COLO668 (cell line): ENCODE results near the gene PCSK5.
"Not testable (repeated sequence)": the region's sequence is repeated elsewhere in the genome, so short reads cannot be mapped to it uniquely, and the experiment has no call there.

ENCODE experiments used
- DNase-seq: peaks from one replicate; lab custom pipeline; 2025; ENCODE audit not compliant: unreplicated experiment; lab: John Stamatoyannopoulos, UW

PCSK5 gene

DNA sequence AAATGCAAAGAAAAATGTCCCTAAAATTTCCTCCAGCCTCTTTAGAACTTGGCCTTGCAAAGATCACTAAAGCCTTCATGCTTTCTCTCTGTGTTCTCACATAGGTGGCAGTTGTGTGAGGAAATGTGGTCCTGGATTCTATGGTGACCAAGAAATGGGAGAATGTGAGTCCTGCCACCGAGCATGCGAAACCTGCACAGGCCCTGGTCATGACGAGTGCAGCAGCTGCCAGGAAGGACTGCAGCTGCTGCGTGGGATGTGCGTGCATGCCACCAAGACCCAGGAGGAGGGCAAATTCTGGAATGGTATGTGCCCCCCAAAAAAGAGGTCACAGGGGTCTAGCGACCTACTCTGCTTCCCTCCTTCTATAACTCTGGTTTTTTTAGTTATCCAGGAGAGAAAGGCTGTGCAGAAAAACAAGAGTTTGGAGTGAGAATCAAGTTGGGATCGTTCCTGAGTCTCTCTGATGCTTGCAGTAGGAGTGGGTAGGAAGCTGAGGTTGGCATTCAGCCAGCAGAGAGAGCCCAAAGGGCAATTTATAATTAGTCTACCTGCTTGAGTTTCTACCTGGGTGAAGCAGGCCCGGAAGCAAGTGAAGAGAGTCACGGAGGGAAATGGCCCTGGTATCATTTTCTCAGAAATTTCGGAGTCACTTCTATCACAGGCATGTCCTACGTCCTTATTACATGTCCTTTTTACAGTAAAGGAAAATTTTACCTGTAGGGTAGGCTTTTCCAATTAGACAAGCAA, 406.3 kb downstream of the PCSK5 start:
- peak; percentile 40 for DNase-seq

DNA sequence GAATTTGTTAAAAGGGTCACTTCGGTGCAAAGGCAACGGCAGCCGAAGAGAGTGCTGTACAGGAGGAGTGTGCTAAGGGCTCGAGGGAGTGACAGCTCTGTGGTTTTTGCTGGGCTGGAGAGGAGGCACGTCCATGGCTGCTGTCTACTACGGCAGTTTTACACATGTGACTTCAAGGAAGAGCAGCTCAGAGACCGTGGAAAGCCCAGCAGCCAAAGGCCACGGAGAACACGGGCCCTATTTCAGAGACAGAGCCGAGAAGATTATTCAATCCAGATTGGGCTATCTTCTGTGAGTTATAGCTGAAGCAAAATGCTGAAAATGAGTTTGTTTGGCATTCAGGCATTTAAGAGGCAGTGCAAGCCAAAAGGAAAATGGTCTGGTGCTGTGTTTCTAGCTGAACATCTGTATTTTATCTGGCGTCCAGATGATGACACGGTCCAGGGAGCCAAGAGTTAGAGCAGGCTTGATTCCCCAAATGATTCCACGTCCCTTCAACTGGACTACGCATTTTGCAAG, 407.3 kb downstream of the PCSK5 start:
- no peak for DNase-seq

DNA sequence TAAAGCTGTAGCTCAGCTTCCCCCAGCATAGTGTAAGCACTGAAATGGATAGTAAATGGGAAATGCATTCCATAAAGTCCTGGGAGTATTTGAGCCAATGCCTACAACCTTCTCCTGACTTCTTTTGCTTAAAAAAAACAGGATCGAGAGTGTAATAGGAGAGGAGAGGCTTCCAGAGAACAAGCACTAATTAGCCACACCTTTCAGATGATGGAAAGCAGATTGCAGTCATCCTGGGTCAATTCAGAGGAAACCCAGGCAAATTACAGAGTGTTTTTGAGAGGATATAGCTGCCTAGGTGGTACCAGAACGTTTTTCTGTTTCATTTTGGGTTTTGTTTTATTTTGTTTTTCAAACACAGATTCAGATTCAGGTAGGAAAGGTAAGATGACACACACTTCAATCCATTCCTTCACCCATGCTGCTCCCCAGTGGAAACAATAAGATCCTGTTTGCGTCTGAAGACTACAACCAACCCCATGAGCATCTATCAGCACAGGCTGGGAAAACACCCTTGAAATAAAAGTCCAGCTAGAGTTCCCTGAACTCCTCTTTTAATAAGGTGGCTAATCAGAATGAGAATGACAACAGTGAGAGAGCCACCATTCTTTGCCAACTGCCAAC, 408.2 kb downstream of the PCSK5 start:
- no peak for DNase-seq

DNA sequence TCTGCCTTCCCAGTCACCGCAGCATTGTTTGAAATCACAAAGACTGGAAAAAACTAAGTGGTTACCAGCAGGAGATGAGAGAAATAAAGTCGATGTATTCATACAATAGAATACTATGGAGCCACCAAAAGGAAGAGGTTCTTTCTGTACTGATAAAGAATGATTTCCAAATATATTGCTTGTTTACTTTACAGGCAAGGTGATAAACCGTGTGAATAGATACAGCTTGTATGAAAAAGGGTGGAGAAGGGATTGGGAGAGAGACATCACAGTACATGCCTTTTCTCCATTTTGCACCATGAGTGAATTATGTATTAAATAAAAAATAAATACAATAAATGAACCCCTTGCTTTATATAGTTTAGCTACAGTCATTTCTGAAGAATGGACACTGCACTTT, 412.1 kb downstream of the PCSK5 start:
- no peak for DNase-seq

DNA sequence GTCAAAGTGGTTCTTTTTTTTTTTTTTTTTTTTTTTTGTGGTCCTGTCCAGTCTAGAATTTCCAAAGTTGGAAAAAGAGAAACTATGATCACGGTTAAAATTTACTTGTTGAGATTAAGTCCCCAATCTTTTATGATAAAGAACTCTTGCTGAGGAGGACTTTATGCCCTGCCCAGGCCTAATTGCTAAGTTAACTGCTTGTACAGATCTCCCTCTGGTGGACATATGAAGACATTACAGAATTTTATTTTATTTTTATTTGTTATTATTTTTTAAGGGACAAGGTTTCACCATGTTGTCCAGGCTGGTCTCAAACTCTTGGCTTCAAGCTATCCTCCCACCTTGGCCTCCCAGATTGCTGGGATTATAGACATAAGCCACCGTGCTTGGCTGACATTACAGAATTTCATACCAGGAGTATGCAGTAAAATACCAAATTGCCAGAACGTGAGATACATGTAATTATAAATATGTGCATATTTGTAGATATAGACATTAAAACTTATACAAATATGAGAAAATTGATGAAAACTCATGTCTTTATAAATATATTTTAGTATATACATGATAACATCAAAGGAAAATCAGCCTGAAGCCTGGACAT, 412.6 kb downstream of the PCSK5 start:
- no peak for DNase-seq

DNA sequence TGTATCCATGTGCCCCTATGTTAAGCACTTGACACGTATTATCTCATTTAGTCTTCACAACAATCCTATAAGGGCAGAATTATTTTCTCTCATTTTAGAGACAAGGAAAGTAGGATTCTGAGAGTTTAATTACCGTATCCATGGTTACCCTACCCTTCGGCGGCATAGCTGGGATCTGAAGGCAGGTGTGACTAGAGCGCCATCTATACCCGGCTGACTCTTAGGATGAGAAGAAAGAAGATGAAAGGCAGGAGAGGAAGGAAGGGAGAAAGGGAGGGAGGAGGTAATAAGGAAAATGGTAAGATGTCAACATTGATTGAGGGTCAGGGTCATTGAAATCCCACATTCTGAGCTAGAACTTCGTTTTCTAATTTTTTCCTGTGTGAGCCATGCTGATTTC, 416.6 kb downstream of the PCSK5 start:
- not testable (repeated sequence) for DNase-seq

DNA sequence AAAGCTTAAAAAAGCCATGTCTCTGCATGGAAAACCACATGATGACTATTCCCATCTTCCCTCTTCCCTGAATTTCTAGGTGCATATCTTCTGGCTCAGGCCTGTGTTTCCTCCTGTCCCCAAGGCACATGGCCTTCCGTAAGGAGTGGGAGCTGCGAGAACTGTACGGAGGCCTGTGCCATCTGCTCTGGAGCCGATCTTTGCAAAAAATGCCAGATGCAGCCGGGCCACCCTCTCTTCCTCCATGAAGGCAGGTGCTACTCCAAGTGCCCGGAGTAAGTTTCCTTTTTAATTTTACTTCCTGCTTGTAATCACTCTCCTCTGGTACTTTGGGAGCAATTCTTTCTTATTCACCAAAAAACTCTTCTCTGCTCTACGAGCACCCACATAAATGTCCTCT, 420.1 kb downstream of the PCSK5 start:
- no peak for DNase-seq

DNA sequence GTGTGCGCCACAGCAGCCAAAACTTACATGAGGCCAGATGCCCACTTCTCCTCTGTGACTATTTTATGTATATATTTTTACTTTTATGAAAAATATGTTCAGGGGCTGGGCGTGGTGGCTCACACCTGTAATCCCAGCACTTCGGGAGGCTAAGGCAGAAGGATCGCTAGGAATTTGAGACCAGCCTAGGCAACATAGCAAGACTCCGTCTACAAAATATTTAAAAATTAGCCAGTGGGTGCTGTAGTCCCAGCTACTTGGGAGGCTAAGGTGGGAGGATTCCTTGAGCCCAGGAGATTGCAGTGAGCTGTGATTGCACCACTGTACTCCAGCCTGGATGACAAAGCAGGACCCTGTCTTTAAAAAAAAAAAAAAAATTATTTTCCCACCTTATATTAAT, 420.5 kb downstream of the PCSK5 start:
- no peak for DNase-seq

DNA sequence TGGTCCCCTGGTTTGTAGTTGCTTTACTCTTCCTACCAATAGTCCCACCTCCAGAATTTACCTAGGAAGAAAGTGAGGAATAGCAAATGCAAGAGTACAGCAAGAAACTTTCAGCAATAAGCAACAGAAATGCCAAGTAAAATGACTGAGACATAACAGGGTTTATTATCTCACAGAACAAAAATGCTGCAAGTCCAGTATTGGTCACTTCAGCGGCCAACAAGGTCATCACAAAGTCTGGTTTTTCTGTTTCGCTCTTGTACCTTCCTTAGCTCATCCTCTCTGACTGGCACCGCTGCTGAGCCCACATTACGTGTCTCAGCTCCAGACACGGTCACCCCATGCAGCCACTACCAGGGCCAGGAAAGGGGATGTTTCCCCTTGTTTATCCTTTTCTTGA, 421.1 kb downstream of the PCSK5 start:
- no peak for DNase-seq

DNA sequence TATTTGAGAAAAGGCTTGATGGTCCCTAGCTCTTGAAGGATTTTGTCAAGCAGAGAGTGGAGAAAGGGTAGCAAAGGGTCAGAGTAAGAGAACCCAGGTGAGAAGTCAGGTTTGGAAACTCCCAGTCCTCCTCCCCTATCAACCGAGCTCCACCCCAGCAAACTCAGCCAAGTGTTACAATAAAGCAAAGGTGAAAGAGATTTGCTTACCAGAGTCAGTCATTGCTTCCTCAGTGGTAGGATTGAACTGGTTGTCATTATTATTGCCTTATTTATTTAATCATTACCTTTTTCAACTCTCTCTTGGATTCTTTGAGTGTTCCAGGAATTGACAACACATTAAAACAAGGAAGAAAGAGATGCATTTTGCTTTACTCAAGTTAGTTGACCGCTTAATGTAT, 423.3 kb downstream of the PCSK5 start:
- no peak for DNase-seq

DNA sequence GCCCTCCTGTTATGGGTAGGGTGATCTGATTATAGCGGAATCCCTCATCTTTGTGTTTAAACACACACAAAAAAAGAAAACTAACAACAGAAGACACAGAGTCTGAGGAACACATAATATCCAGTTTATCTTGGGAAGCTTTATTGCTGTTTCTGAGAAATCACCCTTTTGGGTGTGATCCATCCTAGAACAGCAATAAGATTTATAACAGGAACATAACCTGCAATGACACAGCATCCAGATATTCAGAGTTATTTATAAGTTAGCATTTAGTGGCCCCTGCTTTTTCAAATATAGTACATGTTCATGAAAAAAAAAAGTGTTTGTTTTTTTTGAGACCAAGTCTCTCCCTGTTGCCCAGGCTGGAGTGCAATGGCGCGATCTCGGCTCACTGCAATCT, 423.8 kb downstream of the PCSK5 start:
- DNase-seq = no peak

DNA sequence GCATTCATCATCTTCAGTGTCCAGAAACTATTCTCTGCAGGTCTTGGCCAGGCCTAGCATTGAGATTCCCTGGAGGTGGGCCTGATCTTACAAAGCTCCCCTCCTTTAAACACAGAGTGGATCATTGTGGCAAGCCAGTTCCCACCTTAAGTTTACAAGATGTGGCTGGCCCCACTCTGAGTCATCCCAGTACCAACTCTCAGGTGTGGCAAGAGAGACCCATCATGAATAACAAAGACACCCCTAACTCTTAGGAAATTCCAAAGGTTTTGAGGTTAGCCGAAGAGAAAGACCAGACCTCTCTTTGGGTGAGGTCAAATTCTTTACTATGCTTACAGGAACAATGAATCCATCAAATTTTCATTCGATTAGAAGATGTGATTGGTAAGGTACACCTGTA, 425.6 kb downstream of the PCSK5 start:
- no peak for DNase-seq

DNA sequence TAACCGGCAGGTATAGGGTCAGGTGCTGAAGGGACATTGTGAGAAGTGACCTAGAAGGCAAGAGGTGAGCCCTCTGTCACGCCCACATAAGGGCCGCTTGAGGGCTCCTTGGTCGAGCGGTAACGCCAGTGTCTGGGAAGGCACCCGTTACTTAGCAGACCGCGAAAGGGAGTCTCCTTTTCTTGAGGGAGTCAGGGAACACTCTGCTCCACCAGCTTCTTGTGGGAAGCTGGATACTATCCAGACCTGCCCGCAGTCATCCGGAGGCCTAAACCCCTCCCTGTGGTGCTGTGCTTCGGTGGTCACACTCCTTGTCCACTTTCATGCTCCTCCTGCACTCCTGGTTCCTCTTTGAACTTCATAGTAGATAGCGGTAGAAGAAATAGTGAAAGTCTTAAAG, 429.0 kb downstream of the PCSK5 start:
- not testable (repeated sequence) for DNase-seq

DNA sequence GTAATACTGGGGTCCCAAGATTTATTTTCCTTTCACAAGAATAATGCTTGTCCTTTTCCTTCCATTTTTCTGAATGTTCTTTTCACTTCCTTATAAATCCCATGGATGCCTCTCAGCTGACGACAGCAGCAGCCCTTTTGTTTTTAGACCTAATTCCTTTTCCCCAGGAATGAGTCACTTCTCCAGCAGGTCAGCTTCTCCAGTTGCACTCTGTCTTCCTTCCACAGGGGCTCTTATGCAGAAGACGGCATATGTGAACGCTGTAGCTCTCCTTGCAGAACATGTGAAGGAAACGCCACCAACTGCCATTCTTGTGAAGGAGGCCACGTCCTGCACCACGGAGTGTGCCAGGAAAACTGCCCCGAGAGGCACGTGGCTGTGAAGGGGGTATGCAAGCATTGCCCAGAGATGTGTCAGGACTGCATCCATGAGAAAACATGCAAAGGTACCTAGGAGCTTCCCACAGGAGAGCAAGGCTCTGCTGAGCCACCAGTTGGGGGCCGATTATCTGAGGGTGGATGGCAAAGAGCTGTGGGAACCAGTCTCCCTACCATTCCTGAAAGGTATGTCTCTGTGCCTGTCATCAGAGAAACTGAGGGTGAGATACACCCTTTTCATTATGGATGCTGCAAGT, 430.8 kb downstream of the PCSK5 start:
- no peak for DNase-seq

DNA sequence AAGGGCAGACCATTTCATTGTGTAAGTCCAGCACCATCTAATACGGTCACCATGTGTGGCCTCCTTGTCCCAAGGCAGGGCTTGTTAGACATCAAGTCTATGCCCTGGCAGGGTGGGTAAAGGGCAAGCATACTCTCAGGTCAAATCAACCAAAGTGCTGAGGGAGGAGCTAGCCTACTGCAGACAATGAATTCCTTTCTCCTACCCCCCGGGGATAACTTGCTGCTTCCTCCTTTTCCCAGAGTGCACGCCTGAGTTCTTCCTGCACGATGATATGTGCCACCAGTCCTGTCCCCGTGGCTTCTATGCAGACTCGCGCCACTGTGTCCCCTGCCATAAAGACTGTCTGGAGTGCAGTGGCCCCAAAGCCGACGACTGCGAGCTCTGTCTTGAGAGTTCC, 432.3 kb downstream of the PCSK5 start:
- DNase-seq = no peak

DNA sequence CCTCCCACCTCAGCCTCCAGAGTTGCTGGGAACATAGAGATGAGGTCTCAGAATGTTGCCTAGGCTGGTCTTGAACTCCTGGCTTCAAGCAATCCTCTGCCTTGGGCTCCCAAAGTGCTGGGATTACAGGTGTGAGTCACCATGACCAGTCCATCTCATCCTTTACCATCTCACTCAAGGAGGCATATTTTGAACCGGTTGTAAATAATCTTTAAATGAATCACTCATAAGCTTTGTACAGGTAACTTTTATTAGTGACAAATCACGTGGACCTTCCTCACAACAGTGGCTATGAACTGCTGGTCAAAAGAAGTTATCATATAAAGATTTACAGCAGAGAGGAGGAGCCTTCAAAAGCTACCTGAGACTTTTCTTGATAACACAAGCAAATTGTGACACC, 433.0 kb downstream of the PCSK5 start:
- DNase-seq = no peak

DNA sequence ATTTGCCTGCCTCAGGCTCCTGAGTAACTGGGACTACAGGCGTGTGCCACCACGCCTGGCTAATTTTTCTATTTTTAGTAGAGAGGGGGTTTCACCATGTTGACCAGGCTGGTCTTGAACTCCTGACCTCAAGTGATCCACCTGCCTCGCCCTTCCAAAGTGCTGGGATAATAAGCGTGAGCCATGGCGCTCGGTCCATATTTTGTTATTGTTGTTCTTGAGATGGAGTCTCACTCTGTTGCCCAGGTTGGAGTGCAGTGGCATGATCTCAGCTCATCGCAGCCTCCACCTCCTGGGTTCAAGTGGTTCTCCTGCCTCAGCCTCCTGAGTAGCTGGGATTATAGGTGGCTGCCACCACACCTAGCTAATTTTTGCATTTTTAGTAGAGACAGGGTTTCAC, 433.6 kb downstream of the PCSK5 start:
- DNase-seq = not testable (repeated sequence)

DNA sequence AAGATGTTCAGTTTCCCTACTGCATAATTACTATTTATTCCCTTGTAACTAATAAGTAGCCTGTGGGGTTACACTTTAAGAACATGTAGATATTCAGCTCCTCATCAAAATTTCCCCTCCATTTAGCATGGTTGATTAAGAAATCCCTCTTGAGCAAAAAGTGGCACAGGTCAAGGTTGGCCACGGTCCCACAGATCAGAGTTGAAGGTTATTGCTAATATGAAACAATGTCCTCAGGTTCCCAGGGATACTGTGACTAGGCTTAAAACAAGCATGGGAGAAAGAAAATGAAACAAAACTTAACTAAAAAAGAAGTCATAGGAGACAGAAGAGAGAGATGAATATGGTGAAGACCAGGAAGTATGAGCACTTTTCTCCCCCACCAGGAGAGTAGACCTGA, 439.6 kb downstream of the PCSK5 start:
- no peak for DNase-seq

DNA sequence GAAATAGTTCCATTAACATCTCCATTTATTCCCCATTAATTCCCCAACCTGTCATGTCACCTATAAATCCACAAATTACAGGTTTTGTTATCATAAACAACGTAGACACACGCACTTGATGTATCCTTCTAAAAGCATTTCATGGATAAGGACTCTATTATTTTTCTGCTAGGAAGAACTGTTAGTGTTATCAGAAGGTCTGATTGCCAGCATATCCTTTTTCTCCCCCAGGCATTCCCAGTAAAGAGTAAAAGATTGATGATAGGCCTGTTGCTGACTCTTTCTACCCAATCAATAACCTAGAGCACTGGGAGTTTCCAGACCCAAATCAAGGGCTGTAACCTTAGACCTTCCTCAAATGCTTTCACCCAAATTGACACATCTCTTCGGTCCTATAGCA, 442.9 kb downstream of the PCSK5 start:
- no peak for DNase-seq

DNA sequence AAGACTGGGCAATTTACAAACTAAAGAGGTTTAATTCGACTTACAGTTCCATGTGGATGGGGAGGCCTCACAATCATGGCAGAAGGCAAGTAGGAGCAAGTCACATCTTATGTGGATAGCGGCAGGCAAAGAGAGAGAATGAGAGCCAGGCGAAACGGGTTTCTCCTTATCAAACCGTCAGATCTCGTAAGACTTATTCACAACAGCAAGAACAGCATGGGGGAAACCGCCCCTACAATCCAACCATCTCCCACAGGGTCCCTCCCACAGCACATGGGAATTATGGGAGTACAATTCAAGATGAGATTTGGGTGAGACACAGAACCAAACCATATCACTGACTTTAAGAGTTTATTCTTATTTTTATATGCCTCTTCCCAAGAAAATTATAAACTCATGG, 443.5 kb downstream of the PCSK5 start:
- DNase-seq = no peak

DNA sequence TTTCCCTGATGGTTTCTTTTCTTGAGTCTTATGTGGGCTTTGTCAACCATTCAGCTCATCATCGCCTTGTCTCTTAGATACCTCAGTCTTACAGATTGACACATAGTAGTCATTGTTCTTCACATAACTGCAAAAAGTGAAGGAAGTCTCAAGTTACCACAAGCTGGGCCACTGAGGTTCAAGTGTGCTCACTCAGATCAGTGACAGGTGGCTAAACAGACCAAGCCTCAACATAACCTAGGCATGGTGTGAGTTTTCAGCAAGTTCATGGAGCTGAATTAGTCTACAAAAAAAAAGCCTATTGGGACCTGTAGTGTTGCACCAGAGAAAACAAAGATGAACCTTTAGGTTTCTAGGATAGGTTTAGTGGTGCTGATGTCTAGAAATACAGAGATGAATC, 445.6 kb downstream of the PCSK5 start:
- DNase-seq = no peak

DNA sequence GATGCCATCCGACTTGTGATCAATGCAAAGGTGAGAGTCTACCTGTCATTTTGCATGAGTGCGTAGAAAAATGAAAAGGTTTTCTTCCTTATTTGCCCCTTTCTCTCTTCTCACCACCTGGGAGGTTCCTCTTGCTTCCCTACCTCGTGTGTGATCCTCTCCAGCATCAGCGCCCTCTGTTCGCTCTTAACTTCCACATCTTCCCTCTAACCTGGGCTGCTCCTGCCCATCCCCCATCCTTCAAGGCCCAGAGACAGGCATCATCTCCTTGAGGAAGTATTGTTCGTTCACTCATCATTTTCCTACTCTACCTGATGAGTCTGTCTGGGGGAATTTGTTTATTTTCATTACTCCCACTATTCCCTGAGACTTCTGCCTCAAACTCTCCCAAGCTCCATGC, 447.9 kb downstream of the PCSK5 start:
- DNase-seq = no peak
